ENCODE measurements around the gene POLK.
"Not testable (repeated sequence)": the region's sequence is repeated elsewhere in the genome, so short reads cannot be mapped to it uniquely, and the experiment has no call there.

POLK gene

DNA sequence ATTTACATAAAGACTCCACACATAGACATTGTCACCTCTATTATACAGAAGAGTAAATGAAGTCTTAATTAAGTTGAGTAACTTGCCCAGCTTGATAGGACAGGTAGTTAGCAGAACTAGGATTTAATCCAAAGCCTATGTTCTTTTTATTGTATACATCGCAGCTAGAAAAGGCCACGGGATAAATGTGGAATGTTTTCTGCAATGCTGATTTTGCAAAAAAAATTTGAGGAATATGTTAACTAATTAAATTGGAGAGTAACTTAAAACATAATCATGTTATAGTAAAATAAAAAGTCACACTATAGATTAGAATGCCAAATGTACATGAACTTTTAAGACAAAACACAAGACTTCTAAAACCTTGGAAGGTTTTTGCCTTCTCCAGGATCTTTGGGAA is 41.1 kb downstream of the POLK start:
- DNase-seq = no peak

DNA sequence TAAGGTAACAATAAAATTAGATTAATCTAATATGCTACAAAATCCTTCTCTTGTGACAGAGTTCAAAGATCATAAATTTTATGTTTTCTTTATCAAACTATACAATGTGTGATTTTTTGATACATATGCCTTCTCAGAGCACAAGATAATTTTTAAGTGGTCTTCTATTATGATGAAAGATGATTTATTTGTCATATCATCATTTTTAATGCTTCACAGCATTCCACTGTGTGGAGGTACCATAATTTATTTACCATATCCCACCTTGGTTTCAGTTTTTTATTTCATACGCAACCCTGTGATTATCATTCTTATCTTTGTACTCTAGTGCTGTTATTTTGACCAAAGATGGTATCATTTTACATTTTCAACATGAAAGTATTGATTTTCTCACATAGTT is 41.7 kb downstream of the POLK start:
- no peak for DNase-seq

DNA sequence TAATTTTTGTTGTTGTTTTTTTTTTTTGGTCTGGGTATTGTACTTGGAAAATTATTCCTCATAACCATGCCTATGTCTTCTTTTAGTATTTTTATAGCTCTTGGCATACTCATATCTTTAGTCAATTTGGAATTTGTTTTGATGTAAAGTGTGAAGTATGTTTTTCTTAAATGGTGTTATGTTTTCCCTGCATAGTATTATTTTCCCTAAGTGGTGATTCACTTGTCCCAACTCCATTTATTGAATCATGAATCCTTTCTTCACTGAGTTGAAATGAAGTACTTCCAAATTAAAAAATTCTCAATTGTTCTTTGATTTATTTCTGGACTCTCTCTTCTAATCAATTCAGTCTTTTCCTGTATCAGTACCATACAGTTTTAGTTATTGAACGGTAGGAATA is 46.5 kb downstream of the POLK start:
- no peak for DNase-seq

DNA sequence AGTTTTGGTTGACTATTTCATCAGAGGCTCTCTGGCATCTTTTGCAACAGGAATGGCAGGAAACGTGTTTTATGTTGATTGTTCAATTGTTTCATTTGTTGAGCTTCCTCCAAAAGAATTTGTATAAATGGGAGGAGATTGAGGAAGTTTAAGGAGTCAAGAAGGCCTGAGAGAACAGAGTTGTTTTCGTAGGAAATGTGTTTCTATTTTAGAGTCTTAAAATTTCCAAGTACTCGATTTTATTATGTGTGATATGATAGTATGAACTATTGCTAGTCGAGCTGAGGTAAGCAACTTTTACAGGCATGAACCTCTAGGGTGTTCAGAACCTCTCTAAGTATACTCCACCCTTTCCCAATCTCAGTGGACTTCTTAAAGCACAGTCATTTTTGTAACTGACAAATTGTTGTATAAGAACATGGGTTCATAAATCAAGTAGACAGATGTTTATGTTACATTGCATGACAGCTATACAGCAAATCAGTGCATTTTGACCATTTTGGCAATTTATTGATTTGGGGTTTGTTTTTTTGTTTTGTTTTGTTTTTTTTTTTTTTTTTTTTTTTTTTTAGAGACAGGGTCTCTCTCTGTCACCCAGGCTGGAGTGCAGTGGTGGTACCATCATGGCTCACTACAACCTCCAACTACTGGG is 47.4 kb downstream of the POLK start:
- no peak for DNase-seq

DNA sequence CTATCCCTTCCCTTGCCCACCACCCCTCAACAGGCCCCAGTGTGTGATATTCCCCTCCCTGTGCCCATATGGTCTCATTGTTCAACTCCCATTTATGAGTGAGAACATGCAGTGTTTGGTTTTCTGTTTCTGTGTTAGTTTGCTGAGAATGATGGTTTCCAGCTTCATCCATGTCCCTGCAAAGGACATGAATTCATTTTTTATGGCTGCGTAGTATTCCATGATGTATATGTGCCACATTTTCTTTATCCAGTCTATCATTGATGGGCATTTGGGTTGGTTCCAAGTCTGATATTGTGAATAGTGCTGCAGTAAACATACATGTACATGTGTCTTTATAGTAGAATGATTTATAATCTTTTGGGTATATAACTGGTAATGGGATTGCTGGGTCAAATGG is 49.0 kb downstream of the POLK start:
- DNase-seq = not testable (repeated sequence)

DNA sequence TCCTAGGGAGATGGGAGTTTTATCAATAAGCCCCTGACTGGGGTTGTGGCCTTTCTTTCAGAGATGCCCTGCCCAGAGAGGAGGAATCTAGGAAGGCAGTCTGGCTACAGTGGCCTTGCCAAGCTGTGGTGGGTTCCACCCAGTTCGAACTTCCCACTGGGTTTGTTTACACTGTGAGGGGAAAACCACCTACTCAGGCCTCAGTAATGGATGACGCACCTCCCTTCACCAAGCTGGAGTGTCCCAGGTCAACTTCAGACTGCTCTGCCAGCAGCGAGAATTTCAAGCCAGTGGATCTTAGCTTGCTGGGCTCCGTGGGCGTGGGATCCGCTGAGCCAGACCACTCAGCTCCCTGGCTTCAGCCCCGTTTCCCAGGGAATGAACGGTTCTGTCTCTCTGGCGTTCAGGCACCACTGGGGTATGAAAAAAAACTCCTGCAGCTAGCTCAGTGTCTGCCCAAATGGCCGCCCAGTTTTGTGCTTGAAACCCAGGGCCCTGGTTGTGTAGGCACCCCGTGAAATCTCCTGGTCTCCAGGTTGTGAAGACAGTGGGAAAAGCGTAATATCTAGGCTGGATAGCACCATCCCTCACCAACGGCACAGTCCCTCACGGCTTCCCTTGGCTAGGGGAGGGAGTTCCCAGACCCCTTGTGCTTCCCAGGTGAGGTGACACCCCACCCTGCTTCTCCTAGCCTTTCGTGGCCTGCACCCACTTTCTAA is 54.5 kb downstream of the POLK start:
- not testable (repeated sequence) for DNase-seq

DNA sequence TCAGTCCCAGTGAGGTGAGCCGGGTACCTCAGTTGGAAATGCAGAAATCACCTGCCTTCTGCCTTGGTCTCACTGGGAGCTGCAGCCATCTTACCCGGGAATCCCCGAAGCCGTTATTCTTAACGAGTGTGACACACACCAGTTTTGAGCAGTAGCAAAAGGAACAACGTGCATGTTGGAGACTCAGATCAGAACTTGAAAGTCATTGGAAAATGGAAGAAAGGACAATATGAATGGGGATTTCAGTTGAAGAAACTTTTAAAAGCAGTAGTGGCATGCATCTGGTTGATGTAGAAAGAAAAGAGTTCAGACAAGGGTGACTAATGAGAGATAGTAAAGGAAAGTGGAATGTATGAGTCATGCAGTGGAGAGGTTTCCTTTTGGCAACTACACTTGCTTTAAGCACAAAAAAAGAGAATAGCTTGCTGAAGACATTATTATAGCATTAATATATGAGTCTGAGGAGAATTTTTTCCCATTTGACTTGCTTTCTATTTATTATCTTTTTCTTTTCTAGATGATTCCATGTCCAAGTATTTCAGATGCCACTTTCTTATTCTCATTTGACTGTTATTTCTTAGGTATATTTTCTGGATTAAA is 55.1 kb downstream of the POLK start:
- no peak for DNase-seq

DNA sequence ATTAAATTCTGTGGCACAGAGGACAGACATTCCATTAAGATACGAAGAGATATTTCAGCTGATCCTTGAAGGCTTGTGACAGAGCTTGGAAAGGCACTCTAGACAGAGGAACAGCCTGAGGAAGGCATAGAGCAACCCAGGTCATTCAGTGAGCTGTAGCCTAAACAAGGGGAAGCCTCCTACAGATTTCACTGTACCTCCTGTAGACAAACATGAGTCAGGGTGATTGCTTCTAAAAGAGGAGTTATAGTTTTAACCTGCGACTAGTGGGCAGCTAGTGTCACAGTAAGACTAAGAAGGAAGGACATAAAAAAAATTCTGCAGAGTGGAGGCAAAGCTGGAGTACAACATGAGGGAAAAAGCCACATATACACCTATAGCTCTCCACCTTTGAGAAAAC is 56.0 kb downstream of the POLK start:
- no peak for DNase-seq

DNA sequence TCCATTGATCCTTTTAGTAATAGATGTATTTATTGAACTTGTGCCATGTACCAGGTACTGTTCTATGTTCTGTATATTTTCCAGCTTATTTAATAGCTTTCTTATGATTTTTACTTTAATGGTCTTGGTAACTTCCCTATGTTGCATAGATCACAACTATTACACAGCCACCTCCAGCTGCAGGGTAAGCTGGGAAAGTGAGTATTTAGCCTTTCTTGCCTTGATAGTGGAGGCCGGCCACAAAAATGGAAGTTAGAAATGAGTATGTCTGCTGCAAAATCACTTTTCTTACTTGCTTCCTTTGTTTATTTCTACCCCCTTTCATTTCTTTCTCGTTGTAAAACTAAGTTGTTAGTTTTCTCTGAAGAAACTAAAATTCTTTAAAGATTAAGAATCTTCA is 56.5 kb downstream of the POLK start:
- DNase-seq = no peak

DNA sequence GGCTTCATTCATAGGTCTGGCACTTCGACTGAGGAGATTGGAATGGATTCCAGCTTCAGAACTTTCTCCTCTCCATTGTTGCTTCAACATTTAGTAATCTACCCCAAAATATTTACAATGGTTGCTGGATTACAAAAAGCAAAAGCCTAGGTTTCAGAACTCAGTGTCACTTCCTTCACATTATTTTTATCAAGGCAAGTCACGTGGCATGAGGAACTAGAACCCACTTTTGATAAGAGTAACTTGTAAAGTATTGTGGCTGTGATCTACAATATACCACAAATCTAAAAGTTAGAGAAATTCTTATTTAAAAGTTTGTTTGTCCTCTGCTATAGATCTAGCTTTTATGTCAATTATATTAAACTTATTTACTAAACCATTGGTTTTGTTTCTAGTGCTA is 59.9 kb downstream of the POLK start:
- no peak for DNase-seq

DNA sequence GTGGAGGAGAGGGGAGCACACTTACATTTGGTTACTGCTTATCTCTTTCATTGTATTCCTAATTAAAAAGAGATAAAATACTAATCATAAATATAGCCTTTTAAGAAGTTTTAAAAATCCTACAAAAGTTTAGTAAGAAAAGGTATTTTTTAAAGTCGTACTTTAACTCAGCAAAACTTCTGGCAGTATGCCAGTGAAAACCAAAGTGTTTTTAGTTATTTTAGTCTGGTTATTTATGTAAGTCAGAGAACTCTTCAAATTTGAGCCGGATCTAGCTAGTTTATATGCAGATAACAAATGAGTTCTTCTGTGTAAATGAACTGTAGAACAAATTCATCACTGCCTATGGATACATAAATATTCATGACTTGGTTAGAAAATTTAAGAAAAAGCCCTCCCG is 63.1 kb downstream of the POLK start:
- no peak for DNase-seq

DNA sequence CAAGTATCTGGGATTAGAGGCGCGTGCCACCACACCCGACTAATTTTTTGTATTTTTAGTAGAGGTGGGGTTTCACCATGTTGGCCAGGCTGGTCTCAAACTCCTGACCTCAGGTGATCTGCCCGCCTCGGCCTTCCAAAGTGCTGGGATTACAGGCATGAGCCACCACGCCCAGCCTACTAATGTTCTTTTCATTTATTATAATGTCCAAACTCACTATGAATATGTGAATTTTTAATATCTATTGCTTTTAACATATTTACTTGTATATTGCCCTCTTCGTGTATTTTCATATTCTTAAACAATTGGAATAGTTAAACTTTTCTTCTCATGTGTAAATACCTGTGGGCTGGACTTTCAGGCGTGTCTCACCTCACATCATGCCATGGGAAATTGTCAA is 66.6 kb downstream of the POLK start:
- DNase-seq = not testable (repeated sequence)

DNA sequence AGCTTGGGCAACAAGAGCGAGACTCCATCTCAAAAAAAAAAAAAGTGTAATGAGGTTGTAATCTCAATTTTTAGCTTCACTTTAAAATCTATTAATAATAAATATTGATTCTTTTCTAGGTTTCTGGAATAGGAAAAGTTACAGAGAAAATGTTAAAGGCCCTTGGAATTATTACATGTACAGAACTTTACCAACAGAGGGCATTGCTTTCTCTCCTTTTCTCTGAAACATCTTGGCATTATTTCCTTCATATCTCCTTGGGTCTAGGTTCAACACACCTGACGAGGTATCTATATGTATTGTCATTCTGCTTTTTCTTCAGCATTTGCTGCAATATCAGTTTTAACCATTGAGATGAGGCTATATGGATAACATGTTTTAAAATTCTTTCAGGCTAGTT is 73.0 kb downstream of the POLK start:
- DNase-seq = no peak

DNA sequence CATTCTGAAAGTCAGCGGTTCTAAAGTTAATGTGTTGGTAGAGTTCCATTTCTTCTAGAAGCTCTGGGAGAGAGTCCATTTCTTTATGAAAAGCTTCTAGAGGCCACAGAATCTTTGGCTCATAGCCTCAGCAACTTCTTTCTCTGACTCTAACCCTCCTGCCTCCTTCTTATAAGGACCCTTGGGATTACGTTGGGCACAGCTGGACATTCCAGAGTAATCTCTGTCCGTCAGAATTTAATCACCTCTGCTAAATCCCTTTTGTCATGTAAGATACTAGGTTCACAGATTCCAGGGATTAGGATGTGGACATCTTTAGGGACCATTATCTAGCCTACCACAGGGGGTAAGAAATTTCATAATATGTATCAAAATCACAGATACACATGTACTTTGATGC is 77.0 kb downstream of the POLK start:
- no peak for DNase-seq

DNA sequence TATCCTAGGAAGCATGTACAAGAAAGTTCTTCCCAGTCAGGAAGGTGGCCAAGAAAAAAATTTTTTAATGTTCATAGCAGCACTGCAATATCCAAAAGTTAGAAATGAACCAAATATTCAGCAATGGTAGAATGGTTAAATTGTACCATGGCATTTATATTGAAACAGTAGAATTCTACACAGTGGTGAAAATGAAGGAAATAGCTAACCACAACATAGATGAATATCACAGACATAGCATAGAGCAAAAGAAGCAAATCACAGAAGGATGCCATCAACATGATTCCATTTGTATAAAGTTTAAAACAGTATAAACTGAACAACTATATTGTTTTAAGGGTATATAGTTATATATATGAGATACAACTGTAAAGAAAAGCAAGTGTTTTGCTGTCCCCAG is 88.8 kb downstream of the POLK start:
- no peak for DNase-seq

DNA sequence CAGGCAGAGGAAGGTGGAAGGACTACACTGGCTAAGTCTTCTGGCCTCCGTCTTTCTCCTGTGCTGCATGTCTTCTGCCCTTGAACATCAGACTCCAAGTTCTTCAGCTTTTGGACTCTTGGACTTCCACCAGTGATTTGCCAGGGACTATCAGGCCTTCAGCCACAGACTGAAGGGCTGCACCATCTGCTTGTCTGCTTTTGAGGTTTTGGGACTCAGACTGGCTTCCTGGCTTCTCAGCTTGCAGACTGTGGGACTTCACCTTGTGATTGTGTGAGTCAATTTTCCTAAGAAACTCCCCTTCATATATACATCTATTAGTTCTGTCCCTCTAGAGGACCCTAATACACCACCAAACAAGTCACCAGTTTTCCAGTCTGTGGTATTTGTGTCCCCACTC is 89.9 kb downstream of the POLK start:
- no peak for DNase-seq

DNA sequence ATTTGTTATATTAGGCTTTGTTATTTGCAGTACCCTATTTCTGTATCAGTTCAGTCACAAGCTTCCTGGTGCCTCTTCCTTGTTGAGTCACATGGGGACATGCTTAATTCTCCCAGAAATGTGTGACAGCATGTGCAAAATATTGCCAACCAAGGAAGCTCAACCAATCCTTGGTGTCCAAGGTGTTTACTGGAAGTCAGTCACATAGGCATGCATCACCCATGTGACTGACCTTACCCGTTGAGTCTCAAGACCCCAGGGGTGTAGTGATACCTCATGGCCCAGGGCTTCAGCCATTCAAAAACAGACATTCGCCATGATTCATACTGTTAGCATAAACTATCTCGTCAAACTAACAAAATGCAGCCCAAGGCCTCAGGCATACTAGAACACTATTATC is 90.3 kb downstream of the POLK start:
- no peak for DNase-seq

DNA sequence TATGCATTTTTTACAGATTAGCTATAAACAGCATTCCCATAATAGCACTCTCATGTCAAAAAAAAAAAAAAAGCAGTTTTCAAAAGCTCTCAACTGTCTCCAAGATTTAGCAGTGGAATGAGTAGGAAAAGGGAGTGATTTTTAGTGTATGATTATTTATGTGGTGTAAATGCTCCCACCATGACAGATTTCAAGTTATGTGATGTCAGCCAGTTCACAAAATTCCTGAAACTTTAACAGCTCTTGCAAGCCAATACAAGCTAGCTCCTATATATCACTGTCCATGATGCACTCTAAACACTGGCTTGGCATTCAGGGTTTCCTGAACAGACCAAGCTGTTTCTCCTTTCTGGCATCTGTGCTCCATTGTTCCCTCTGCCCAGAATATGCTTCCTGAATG is 91.7 kb downstream of the POLK start:
- DNase-seq = no peak

DNA sequence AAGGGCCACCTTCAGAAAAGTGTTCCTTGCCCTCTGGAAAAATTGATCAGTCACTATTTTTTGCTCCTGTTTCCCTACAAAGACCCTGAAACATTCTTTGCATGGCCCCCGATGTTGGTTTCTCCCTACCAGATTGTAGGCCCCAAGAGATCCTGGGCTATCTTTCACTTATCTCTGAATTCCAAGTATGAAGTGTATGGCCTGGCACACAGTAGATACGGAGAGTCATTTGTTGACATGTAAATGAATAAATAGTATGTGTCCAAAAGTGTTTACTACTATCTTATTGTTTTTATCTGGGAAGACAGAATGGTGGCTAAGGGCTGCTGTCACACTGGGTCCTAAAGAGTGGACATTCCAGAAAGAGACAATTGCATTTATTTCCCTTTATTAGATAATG is 92.1 kb downstream of the POLK start:
- DNase-seq = no peak

DNA sequence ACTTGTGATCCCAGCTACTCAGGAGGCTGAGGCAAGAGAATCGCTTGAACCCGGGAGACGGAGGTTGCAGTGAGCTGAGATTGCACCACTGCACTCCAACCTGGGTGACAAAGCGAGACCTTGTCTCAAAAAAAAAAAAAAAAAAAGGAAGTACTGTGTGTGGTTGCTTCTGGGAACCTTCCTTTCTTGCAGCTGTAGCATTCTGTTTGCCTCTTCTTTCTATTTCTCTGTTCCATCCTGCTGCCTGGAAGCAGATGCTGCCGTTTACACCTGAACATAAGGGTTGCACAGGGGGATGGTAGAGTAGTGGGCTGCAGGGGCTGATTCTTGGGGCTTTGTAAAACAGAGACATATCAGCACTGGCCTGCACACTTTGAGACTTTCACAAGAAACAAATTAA is 95.7 kb downstream of the POLK start:
- not testable (repeated sequence) for DNase-seq

DNA sequence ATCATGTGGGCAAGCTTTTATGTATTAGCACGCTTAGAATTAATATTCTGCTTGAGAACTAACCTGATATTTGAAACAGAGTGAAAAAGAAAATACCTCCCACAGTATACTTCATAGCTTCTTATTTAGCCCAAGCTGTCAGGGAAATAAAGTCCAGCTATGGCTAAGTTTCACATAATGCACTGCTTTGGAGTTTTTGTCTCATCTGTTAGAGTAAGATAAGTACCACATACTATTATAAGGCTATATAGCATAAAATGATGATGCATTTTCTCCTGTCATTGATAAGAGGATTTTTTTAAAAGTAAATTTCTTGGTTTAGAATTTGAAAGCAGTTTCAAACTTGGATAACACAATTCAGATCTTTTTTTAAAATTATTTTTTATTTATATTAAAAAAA is 97.2 kb downstream of the POLK start:
- no peak for DNase-seq

DNA sequence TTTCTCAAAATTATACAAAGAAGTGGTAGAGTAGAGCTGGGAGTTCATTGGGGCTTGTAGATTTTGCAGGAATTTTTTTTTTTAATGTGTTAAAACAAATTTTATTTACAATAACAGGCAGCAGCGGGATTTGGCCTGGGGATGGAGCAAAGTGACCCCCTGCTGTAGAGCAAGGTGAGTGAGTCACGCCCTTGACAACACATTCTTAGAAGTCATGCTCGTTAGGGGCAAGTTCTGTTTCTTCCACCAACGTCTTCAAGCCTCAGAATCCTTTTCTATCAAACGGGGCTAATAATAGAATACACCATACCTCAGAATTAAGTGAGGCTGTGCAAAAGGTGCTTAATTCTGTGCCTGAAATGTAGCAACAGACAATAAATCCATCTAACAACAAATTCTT is 98.5 kb downstream of the POLK start:
- no peak for DNase-seq

DNA sequence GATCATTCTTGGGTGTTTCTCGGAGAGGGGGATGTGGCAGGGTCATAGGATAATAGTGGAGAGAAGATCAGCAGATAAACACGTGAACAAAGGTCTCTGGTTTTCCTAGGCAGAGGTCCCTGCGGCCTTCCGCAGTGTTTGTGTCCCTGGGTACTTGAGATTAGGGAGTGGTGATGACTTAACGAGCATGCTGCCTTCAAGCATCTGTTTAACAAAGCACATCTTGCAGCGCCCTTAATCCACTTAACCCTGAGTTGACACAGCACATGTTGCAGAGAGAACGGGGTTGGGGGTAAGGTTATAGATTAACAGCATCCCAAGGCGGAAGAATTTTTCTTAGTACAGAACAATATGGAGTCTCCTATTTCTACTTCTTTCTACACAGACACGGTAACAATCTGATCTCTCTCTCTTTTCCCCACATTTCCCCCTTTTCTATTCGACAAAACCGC is 99.2 kb downstream of the POLK start:
- DNase-seq = not testable (repeated sequence)

Measured in DMS79 (cell line).